Posterior cingulate gyrus (tissue), 11 donors: ENCODE results near the gene UGT2B28.
"Not testable (repeated sequence)": the region's sequence is repeated elsewhere in the genome, so short reads cannot be mapped to it uniquely, and the experiment has no call there.

Experiments used
- DNase-seq, 10 donors: peaks; one replicate each; pipeline versions ENCODE4 v3.0.0 to v3.0.0-alpha.2; 2020 to 2021; ENCODE audit warnings: mixed read lengths in 3 of 10
- intact Hi-C: fragments of 100-400 bp; cut with DNase I; formaldehyde crosslinking; loops from one replicate; pipeline ENCODE4 v1.15.1; 2023

The UGT2B28 gene

DNA sequence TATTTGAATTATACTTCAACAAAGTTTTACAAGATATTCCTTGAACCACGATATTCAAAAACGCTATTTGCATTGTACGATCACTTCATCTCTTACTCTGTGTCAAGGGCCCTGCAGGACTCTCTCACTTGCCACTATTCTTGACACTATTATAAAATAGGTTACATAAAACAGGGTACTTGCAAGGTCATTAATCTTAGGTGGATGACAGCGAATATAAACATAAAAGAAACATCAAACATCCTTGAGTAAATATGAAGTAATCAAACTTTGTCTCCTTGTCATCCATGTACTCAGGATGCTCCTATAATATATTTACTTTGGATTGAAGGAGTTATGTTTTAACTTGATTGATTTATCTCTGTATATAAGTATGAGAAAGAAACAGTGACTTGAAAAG is at the start of gene UGT2B28:
TSS of gene UGT2B28 (plus strand) at position 395 of the 400 bp plus-strand sequence. CDS start 26 bp downstream, outside the sequence.
- DNase-seq, intact Hi-C loops: not testable (repeated sequence)

DNA sequence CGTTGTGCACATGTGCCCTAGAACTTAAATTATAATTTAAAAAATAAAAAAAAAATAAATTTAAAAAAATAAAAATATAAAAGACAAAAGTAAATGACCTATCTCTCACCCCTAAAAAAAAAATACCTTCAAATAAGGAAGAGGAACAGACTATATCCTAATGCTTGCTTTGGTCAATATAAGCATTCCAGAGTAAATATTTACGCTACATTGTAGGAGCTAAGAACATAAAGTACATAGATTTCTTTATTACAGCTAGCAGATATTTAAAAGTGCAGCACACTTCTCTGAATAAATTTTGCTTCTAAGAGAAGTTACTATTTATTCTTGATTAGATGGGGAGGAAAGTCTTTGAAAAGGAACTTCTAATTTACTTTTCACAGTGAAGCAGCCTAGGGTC is 41.2 kb upstream of the UGT2B28 start:
- no peak for DNase-seq
- intact Hi-C loops, result no loop called here

DNA sequence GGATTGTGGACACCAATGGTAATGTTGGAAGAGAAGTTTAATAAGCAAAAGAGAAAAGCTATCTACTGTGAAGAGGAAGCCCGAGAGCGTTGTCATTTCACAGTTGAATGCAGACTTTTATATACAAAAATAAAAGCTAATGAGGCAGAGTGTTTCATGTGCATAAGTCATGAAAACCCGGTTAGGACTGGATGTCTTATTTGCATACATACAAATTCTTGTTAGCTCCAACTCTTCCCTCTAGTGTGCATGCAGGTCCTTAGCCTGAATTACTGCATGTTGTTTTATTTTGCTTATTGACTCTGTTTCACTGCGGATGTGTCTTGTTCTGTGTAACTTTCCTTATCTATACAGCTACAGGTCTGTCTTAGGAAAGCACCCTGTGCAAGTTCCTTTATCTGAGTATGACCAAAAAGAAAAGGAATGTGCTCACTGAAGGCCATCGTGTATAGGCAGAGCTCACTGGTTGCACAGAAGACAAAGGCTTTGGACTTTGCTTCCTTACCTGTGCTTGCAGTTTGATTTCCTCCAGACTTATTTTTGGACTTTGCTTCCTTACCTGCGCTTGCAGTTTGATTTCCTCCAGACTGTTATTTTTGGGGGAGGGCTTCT is 40.6 kb upstream of the UGT2B28 start:
- intact Hi-C loops, result no loop called here

DNA sequence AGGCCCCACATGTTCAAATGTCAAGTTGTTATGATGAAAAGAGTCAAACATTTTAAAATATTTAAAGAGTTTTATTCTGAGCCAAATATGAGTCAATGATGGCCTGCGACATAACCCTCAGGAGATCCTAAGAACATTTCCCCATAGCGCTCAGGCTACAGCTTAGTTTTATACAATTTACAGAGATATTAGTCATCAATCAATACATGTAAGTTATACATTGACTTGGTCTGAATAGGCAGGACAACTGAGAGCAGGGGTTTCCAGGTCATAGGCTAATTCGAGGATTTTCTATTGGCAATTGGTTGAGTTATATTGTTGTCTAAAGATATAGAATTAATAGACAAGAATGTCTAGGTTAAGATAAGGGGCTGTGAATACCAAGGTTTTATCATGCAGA is 39.5 kb upstream of the UGT2B28 start:
- intact Hi-C loops, DNase-seq: not testable (repeated sequence)

More for the DNA sequence above, 40.6 kb upstream of the UGT2B28 start:
- DNase-seq, result no peak

DNA sequence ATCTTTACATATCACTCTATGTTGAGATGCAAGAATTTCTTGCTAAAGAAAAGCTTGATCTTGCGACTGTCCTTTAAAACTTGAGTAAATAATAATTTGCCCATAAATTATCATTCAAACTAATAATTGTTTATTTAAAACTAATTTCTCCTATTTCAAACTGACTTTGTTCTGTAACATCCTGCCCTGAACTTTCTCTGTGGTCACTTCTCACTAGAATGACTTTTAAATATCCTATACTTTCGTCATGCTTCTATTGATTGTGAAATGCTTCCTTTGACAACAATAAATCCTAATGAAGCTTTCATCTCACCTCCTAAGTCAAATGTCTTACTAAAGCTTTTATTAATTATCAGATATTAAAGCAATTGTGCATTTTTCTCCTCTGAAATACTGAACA is 38.5 kb upstream of the UGT2B28 start:
- intact Hi-C loops, DNase-seq: not testable (repeated sequence)

DNA sequence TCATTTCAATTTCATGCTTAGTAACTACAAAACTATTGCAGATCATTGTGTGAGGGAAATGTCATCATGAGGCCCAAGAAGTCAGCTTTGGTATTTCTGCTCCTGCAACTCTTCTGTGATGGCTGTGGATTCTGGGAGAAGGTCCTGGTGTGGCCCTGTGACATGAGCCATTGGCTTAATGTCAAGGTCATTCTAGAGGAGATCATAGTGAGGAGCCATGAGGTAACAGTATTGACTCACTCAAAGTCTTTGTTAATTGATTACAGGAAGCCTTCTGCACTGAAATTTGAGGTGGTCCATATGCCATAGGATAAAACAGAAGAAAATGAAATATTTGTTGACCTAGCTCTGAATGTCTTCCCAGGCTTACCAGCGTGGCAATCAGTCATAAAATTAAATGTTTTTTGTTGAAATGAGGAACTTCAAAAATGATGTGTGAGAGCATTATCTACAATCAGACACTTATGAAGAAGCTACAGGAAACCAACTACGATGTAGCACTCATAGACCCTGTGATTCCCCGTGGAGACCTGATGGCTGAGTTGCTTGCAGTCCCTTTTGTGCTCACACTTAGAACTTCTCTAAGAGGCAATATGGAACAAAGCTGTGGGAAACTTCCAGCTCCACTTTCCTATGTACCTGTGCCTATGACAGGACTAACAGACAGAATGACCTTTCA is 37.6 kb upstream of the UGT2B28 start:
- peak in 1 of 10 donors; percentile 16 for DNase-seq
- intact Hi-C loops, result not testable (repeated sequence)

DNA sequence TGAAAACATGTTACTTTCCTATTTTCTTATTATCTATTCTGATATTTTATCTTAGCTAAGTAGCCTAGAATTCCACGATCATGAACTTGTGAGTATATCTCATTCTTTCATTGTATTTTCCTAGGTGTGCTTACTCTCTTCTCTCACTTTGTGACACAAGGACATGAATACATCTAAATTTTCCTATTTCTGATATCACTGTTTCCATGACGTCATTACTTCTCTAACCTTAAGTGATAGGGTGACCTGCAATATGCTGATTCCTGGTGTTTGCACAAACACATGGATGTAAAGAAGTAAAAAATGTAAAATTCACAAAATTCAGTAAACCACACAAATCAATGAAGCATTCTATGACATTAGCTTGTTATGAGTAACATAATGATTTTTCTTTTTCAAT is 29.4 kb upstream of the UGT2B28 start:
- intact Hi-C loops, result not testable (repeated sequence)

DNA sequence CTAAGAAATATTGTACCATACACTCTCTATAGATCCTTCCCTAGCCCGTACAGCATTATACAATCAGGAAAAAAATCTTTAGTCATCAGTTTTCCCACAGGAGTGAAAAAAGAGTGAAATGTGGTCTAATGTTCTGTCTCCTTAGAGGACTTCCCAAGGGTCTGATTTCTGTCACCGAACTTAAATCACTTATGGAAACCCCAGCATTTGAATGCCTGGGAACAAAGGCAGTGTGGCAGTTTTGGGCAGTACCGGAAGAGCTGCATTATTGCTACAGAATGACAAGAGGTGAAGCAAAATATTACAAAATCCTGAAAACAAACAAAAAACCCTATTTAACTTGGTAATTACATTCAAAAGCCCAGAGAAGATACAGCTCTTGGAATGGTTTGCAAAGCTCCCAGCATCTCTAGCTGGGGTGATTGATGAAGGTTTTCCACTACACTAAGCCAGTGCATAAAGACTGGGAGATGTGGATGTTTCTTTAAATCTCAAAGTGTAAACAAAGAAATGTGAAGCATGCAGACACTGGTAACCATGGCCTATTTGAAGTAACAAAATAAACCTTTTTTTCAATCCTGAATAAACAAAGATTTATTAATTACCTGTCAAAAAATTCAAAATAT is 27.0 kb upstream of the UGT2B28 start:
- intact Hi-C loops, DNase-seq: not testable (repeated sequence)

More for the DNA sequence above, 29.4 kb upstream of the UGT2B28 start:
- not testable (repeated sequence) for DNase-seq

DNA sequence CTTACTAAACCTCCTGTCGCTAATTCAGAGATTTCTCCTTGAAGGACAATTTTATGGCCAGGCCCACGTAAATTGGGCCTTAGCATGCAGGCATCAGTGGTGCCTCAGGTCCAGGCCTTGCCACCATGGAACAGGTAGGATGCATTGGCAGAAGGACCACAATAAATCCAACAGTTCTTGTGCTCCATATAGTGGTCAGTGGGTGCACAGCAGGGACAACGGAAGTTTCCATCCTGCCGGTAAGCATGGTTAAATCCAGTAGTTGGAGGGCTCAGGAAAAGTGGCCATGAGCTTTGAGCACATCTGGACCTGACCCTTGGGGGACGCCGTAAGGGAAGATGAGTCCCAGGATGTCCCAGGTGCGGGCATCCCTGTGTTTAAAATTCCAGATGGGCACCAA is 11.7 kb upstream of the UGT2B28 start:
- intact Hi-C loops, result not testable (repeated sequence)
- peak in 1 of 10 donors; percentile 9 for DNase-seq

DNA sequence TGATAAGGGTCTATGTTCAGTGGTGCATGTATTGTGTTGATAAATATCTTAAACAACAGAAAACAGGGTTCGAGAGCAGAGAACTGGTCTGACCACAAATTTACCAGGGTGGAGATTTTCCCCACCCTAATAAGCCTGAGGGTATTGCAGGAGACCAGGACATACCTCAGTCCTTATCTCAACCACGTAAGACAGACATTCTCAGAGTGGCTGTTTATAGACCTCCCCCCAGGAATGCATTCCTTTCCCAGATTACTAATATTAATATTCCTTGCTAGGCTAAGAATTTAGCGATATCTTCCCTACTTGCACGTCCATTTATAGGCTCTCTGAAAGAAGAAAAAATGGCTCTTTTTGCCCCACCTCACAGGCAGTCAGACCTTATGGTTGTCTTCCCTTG is 16.1 kb downstream of the UGT2B28 start:
- intact Hi-C loops, DNase-seq: not testable (repeated sequence)

DNA sequence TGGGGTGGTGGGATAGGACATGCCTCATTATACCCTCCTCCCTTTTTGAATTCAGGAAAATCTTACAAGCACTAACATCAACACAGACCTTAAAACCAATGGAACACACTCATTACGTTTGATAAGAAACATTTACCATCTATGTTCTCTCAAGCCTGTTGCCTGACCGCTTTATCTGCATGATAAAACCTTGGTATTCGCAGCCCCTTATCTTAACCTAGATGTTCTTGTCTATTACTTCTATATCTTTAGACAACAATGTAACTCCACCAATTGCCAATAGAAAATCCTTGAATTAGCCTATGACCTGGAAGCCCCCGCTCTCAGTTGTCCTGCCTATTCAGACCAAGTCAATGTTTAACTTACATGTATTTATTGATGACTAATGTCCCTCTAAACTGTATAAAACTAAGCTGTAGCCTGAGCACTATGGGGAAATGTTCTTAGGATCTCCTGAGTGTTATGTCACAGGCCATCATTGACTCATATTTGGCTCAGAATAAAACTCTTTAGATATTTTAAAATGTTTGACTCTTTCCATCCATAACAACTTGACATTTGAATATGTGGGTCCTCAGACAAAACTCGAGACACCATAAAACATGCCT is 28.3 kb downstream of the UGT2B28 start:
- intact Hi-C loops, DNase-seq: not testable (repeated sequence)

DNA sequence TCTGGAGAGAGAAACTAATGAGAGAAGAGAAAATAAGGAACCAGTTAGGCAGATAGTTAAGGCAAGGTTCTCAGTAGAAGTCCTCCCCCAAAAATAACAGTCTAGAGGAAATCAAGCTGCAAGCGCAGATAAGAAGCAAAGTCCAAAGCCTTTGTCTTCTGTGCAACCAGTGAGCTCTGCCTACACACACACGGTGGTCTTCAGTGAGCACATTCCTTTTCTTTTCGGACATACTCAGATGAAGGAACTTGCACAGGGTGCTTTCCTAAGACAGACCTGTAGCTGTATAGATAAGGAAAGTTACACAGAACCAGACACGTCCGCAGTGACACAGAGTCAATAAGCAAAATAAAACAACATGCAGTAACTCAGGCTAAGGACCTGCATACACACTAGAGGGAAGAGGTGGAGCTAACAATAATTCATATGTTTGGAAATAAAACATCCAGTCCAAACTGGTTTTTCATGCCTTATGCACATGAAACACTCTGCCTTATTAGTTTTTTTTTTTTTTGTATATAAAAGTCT is 29.3 kb downstream of the UGT2B28 start:
- intact Hi-C loops, DNase-seq: not testable (repeated sequence)

DNA sequence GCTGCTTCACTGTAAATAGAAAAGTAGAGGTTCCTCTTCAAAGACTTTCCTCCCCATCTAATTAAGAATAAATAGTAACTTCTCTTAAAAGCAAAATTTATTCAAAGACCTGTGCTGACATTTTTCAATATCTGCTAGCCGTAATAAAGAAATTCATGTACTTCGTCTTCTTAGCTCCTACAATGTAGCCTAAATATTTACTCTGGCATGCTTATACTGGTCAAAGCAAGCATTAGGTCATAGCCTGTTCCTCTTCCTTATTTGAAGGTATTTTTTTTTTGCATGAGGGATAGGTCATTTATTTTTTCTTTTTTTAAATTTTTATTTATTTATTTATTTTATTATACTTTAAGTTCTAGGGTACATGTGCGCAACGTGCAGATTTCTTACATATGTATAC is 30.0 kb downstream of the UGT2B28 start:
- DNase-seq, intact Hi-C loops: not testable (repeated sequence)

DNA sequence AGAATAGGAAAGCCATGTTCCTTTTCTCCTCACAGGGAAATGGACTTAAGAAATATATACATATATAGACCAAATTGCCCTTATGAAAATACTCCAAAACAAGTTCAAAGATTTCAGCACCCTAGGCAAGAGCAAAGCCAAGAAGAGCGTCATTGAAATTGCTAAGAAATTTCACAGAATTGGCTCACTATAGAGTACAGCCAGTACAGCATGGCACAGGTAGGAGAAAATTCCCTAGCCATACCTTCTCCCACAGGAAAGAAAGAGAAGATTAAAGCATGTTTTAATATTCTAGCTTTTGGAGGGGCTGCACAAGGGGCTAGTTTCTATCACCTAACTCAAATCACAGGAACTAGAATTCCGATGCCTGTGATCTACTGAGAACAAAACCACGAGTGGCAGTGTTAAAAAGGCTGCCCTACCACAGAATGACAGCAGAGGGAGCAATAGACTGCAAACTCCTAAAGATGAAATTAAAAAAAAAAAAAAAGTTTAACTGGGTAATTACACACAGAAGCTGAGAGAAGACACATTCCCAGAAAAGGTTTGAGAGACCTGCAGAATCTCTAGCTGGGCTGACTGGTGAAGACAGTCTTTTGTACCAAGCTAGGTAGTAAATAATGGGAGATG is 37.5 kb downstream of the UGT2B28 start:
- peak in 5 of 10 donors; percentile 7 to 24 (median 13) for DNase-seq

DNA sequence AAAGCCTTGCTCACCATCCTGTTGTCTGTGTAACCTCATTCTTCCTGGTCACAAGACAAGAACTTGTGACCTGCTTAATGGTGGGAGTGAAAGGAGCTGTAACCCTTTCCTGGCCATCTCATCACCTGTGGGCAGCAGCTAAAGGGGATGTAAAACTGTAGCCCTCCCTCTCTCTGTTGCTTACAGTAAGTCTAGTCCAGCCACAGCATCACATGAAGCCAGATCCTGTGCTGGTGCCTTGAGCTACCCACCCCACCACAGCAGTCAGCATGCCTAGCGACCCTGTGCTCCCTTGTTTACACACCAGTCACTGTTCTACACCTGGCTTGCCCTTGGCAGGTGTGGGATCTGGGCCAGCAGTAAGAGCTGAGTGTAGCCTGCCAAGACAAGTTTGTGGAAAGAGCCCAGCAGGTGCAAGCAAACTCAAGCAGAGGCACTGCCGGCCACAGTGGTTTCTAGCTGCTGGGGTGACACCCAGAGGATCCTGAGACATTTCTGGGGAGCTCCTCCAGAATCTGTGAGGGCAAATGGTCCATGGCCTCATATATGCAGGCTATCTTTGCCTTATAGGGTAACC is 41.0 kb downstream of the UGT2B28 start:
- no peak for DNase-seq
- intact Hi-C loops, result no loop called here

More for the DNA sequence above, 37.5 kb downstream of the UGT2B28 start:
- intact Hi-C loops, result loop anchor here (1.0 to 5.0 kb wide), 2 partner anchors 300 to 565 kb away; no protein-coding TSS in a partner anchor

DNA sequence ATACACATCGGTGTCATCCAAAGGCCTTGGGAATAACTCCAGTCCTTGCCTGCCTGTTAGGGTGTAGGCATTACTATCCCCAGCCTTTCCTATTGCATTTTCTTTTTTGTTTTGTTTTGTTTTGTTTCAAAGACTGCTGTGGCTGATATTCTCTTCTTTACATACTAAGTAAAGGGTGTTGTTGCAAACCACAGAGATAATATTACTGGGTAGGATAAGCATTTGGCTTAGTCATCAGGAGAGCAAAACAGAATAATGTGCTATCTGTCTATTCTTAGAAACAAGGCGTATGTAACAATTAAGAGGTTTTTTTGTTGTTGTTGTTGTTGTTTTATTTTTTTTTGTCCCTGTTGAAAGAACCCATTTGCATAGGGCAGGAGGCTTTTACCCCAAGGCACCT is 41.8 kb downstream of the UGT2B28 start:
- intact Hi-C loops, result no loop called here
- DNase-seq, result no peak

DNA sequence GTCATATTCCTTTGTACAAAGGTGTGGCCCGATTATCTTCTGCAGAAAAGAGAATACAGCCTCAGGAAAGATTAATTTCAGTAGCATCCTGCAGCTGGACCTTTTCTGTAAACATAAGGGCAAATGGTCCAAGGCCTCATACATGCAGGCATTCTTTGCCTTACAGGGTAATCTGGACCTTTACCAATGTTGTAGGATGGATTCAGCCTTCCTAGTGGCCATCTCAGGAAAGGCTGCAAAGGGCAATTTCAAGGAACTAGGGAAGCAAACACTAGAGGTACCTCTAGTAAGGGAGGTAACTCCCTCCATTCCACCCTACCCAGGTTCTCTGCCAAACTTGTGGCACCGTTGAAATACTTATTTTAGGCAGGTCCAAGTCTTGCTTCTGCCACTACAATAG is 43.0 kb downstream of the UGT2B28 start:
- no peak for DNase-seq
- intact Hi-C loops, result no loop called here

DNA sequence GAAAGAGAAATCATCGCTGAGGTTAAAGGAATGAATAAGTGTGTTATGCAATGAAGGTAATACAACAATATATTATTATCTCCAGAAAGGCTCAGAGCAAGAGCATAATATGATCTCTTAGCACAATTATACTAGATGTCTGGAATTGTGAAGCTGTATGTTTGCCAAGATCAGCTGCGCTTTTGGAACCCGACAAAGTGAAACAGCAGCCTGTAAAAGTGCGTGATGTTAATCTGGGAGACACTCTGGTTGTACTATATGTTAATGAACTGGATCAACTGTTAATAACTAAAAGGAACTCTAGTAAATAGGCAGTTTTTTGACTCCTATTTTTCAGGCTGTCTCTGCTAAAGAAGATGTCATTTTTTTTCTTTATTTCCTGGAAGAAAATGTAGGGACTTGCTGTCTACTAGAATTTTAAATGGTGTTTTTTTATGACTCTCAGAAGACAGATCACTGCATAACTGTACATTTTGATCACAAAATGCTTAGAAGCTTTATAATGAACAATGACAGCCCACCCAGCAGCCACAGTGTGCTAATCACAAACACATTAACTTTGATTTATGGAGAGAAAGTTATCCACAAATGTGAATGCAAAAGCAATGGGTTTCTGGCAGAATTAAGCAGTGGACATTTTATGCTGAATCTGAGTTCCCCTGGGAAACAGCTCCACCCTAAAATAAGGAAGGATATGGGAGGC is 50.2 kb downstream of the UGT2B28 start:
- intact Hi-C loops, result no loop called here
- DNase-seq, result no peak

DNA sequence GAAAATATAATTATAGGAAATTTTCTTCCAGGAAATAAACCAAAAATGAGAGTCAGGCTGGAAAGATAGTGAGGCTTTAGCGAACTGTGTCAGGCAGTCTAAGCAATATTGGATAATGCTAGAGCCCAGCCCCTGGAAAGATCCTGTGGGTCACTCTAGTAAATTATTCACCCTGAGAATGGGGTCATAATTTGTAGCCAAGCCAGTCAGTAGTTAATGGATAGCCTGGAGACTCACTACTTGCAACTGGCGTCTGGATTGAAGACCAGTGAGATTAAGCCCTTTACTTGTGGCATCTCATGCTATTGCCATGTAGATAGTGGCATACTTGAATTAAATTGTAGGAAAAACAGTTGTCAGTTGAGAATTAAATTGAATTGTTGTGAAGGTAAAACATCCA is 51.0 kb downstream of the UGT2B28 start:
- DNase-seq, intact Hi-C loops: not testable (repeated sequence)
